ENCODE results near the gene SLC44A4. TPM values are rescaled to one million over a fixed set of nuclear protein-coding genes. Genes with fewer than 3 reads are reported as not detected.
"Not testable (repeated sequence)": the region's sequence is repeated elsewhere in the genome, so short reads cannot be mapped to it uniquely, and the experiment has no call there.

SLC44A4 gene
- total RNA-seq, 1 donor from 2014 or later: 1.7 TPM

DNA sequence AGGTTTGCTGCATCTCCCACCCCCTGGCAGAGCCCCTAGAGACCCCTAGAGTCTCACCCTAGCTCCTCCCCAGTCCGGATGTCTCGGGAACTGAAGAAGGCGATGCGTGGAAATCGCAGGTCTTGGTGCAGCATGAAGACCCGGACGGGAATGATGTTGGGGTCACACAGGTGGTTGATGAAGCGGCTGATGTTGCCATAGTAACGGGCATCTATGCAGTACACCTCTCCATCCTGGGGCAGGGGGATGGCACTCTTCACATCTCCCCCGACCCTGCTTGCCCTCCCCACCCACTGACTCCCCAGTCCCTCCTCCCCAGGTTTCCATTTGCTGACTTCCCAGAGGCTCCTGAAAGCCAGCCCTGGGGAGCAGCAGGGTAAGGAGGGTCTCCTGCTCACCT is 1.8 kb upstream of the SLC44A4 start:
- no peak for DNase-seq (ENCODE audit: extremely low read depth, low read depth, low spot score)

- no peak for DNase-seq (ENCODE audit: extremely low read depth, low read depth, low spot score)
Observed at GRCh38 chr6:31879901-31880300, 1.1 kb upstream of the SLC44A4 start.

- no peak for DNase-seq (ENCODE audit: extremely low read depth, low read depth, low spot score)
Observed at GRCh38 chr6:31879143-31879542, 346 bp upstream of the SLC44A4 start.

GRCh38 chr6:31878222-31878621 is 575 bp downstream of the SLC44A4 start:
- no peak for DNase-seq (ENCODE audit: extremely low read depth, low read depth, low spot score)

DNA sequence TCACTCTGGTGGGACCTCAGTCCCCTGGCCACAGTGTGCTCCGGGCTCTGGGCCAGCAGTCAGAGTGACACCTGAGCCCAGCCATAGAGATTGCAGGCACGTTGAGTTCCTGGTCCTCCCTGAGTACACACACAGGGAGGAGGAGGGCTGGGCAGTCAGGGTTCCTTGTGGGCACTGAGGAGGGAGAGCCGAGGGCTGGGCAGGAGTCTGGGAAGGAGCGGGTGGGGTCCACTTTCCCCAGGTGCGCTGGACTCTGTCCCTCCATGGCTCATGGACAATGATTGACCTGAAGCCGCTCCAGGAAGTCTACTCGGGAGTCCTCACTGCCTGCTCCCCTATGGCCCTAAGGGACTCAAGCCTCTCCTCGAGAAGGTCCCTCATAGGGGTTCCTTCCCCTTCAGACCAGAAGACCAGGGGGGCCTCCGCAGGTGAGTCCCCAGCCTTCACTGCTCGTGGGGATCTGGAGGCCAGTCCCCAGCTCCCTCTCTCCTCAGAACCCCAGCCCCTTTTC is 1.1 kb downstream of the SLC44A4 start:
- DNase-seq (ENCODE audit: extremely low read depth, low read depth, low spot score): no peak

DNA sequence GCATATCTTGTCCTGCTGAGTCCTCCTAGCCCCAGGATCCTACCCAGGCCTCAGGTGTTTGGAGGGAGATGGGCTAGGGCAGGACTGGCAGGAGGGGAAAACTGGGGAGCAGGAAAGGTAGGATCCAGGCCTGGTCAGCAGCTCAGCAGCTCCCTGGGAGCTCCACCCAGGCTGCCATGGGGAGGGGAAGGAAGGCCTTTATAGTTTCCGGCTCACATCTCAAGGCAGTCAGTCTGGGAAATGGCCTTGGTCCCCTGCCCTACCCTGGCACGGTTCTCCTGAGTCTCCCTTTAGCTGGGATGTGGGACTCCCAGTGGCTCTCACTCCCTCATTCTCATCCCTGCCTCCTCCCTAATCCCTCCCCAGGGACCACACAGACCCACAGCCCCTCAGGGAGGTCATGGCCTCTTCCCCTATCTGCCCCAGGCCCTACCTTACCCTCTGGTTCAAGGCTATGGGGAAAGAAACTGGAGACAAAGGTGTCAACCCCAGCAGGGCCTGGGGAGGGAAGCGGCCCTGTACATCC is 1.6 kb downstream of the SLC44A4 start:
- DNase-seq (ENCODE audit: extremely low read depth, low read depth, low spot score): no peak

DNA sequence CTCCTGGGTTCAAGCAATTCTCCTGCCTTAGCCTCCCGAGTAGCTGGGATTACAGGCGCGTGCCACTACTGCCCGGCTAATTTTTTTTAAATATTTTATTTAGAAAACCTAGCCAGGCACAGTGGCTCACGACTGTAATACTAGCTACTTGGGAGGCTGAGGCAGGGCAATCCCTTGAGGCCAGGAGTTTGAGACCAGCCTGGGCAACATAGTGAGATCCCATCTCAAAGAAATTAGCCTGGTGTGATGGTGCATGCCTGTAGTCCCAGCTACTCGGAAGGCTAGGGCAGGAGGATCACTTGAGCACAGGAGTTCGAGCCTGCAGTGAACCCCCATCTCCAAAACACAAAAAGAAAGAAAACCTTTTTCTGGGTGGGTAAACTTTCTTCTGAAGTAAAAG is 2.4 kb downstream of the SLC44A4 start:
- DNase-seq (ENCODE audit: extremely low read depth, low read depth, low spot score): no peak

DNA sequence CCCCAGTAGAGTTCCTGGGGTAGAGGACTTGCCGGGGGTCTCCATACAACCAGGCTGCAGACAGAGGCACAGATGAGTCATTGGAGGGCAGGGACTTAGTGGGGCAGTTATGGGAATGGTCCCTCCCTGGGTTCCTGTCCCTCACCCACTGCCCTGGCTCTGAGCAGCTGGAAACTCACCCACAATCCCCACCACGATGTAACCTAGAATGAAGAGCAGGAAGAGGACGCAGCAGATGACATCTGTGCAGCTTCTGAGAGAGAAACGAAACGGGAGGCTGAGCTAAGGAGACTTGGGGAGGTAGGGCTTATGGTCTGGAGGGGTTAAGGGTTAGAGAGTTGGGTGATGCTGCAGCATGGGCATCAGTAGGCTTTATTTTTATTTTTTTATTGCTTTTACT is 2.9 kb downstream of the SLC44A4 start:
- DNase-seq (ENCODE audit: extremely low read depth, low read depth, low spot score): no peak

DNA sequence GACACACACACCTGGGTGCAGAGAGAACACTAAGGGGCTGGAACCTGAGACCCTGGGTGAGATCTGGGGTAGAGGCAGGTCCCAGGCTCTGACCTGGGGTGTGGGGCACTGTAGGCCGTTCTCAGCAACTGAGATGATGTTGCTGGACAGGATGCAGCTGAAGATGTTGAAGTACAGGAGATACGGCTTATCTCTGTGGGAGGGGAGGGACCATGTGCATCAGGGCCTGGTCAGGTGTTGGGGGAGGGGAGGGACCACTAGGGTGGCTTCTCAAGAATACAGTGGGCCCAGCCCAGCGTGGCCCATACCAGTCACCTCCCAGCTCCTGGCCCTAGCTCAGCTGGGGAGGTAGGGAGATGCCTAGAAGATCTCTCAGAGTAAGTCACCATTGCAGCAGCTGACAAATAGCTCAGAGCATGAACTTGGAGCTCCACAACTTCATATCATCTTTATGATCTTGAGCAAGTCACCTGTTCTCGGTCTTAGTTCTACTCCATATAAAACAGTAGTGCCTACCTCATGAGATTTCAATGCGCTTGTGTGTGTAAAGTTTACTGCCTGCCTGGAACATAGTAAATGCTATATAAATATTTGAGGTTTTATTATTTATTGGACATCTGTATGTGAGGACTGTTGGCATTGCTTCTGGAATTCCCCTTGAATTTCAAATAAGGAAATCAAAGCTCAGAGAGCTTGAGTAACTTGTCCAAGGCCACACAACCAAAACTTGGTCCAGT is 3.8 kb downstream of the SLC44A4 start:
- DNase-seq (ENCODE audit: extremely low read depth, low read depth, low spot score): no peak

GRCh38 chr6:31874084-31874670 is 4.6 kb downstream of the SLC44A4 start:
- no peak for DNase-seq (ENCODE audit: extremely low read depth, low read depth, low spot score)

DNA sequence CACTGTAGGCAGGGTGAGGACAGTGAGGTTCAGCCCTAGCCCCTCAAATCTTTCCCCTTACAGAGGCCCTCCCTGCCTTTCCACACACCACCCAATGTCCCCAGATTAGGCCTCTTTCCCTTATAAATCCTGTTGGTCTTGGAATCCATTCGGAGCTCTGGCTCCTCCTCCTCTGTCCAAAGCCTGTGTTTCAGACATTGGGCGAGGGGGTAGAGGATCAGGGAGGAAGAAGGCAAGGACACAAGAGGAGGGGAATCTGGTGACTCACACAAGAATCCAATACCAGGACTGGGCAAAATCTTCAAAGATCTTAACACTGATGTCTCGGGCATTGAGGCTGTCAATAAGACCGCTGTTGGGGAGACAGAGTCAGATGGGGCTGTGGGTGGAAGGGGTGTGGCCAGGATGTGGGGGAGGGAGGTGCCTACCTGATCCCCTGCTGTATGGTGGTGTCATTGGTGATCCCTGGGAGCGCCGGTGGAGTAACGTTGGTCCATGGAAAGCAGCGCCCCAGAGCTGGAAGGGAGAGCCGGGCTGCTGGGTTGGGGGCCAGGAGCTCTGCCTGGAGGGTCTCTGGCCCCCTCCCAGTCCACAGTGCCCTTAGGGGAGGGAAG is 7.6 kb downstream of the SLC44A4 start:
- DNase-seq (ENCODE audit: extremely low read depth, low read depth, low spot score): no peak

GRCh38 chr6:31870385-31870921 is 8.3 kb downstream of the SLC44A4 start:
- DNase-seq (ENCODE audit: extremely low read depth, low read depth, low spot score): no peak

DNA sequence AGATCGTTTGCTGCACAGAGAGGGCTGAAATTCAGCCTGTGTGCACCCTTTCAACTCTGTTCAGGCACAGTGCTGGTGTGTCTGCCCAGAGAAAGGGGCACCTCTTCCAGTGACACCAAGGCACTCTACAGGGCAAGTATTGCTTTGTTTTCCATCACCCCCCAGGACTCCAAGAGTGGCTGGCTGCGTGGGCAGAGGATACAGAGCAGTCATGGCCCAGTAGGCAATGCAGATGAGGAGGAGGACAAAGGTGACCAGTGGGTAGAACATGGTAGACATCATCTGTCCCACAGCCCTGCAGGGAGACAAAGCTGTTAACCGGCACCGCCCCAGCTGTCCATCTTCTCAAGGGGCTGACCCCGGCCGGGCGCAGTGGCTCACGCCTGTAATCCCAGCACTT is 9.5 kb downstream of the SLC44A4 start:
- no peak for DNase-seq (ENCODE audit: extremely low read depth, low read depth, low spot score)

DNA sequence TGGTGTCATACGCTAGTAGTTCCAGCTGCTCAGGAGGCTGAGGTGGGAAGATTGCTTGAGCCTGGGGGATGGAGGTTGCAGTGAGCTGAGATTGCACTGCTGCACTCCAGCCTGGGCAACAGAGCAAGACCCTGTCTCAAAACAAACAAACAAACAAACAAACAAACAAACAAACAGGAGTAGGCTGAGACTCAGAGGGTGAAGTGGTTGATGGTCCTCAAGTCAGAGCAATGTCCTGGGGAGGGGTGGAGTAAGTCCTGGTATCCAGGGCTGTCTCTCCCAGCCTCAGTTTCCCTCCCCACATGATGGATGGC is 10.2 kb downstream of the SLC44A4 start:
- not testable (repeated sequence) for DNase-seq (ENCODE audit: extremely low read depth, low read depth, low spot score)

DNA sequence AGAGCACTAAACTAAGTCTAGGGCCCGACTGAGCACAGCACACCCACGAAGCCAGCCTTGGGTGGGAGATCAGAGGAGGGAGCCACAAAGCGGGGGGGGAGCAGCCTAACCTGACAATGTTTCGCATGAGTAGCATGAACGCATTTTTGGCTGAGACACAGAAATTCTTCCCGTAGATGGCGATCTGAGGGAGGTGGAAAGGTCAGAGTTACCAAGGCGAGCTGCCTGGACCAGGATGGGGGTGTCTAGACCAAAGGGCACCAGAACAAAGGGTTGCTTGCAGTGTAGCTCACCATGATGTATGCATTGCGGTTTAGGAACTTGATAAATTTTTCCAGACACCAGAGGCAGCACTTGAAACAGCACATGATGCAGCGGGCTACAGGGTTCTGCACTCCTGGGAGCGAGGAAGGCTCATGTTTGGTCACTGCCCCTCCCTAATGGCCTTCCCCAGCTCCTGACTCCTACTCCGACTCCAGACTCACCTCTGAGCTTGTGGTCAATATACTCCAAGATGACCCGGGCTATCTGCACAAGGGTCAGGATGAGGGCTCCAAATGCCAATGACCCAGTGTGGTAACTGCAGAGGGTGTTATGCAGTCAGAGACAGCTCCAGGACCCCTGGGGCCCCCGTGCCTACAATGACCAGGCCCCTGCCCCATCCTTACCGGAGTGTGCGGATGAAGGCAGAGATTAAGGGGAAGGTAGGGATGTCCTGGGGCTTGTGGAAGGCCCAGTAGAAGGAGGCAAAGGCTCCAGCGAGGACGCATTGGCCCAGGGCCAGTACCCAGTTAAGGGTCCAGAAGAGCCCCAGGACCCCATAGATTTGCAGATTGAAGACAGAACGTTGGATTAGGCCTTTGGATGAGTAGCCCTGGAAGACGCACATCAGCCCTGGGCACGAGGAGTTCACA is 13.3 kb downstream of the SLC44A4 start:
- DNase-seq (ENCODE audit: extremely low read depth, low read depth, low spot score): no peak

- no peak for DNase-seq (ENCODE audit: extremely low read depth, low read depth, low spot score)
Observed at GRCh38 chr6:31864818-31865204, 14.0 kb downstream of the SLC44A4 start.

- not testable (repeated sequence) for DNase-seq (ENCODE audit: extremely low read depth, low read depth, low spot score)
Observed at GRCh38 chr6:31864123-31864562, 14.7 kb downstream of the SLC44A4 start.

DNA sequence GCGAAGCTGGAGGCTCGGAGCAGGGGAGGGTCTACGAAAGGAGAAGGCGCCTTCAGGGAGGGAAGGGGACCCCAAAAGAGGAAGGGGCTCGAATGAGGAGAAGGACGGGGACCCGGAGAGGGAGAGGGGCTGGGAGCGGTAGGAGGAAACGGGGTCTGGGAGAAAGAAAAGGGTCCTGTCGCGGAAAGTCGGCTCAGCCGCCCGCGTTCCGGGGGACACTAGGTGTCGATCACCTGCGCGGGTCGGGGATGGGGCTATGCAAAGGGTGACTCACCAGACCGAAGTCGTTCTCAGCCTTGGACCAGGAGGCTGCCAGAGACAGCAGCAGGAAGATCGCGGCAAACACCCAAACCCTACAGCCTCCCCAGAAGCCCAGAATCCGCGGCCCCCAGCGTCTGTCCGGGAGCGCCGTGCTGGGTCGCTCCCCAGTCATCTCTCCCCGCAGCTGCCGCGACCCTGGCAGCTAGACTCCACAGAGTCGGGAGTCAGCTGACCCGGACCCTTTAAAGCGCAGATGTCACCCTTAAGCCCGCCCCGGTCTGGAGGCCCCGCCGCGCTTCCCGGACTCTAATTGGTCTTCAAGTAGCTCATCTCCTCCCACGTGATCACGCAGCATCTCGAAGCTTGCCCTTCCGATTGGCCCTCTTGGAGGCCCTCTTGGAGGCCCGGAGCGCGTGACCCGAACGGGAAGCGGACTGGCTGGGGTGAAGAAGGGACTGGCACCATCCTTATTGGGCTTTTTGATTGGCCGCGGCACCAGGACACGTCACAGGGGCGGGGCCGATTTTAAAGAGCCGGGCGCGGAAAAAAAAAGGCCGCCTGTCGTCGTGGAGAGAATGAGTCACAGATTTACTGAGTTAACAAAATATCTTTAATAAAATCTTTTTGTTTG is 16.2 kb downstream of the SLC44A4 start, which contains the start of gene NEU1:
Gene NEU1, minus strand, starts transcription at position 478 of the 892 bp plus-strand sequence. Its CDS starts 45 bp downstream, at position 433.
- DNase-seq (ENCODE audit: extremely low read depth, low read depth, low spot score): peak; percentile 97

DNA sequence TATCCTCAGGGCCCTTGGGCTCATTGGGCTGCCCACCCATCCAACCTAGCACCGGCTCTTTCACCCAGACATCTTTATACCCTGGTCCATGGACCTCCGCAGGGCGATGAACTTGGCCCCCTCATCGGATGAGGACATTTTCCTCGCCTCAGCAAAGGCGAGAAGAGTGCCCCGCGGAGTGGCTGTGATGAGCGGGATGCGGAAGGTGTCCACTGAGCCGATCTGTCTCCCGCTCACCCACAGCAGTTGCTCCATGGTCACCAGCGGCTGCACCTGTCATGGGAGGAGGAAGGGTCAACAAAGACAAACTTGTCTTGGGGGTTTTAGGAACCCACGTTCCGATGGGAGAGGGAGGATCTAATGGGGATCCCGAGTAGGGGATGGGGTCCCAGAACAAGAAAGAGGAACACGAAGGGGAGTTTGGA is 16.9 kb downstream of the SLC44A4 start:
- no peak for DNase-seq (ENCODE audit: extremely low read depth, low read depth, low spot score)
